Testis (tissue), 3 donors: Measurements from ENCODE around the gene GABARAPL2. TPM values are rescaled to one million over a fixed set of nuclear protein-coding genes. Genes with fewer than 3 reads are reported as not detected.
A peak's percentile ranks its signal among the peaks of the same experiment; 100 is the strongest.

ENCODE experiments used
- DNase-seq: peaks from one replicate; pipeline ENCODE4 v3.0.0-alpha.2; 2019
- H3K27ac ChIP-seq, 2 donors: fragments of 200-600 bp; sonication (generic); one replicate each; pipeline ENCODE4 v1.5.1; 2019
- H3K27me3 ChIP-seq: fragments of 200-600 bp; sonication (generic); one replicate; pipeline ENCODE4 v1.5.1; 2019
- H3K36me3 ChIP-seq: fragments of 200-600 bp; sonication (generic); one replicate; pipeline ENCODE4 v1.5.1; 2017; ENCODE audit warnings: low read depth; ENCODE audit errors: missing control alignments
- H3K4me1 ChIP-seq: fragments of 200-600 bp; sonication (generic); one replicate; pipeline ENCODE4 v1.5.1; 2019
- H3K4me3 ChIP-seq, 2 donors: fragments of 200-600 bp; sonication (generic); one replicate each; pipeline ENCODE4 v1.5.1; 2017 to 2019
- H3K9me3 ChIP-seq: fragments of 200-600 bp; sonication (generic); one replicate; pipeline ENCODE4 v1.5.1; 2017
- CTCF ChIP-seq, 3 experiments: fragments of 450-650 bp in 2 of 3; fragments of 200-600 bp in 1 of 3; sonication (generic) in 1 of 3; IDR thresholded peaks; one replicate each; pipeline ENCODE4 v1.5.1; 2016 to 2019; ENCODE audit warnings: antibody characterized with exemption in 3 of 3, mild to moderate bottlenecking in 2 of 3, moderate library complexity in 1 of 3
- POLR2A ChIP-seq: fragments of 450-650 bp; IDR thresholded peaks from one replicate; pipeline ENCODE4 v1.6.1; 2017; ENCODE audit warnings: antibody characterized with exemption, mild to moderate bottlenecking, moderate library complexity
- WGBS, 2 donors: methylation state at CpG; one replicate each; pipeline ENCODE4 v1.1.5; 2018; 5-methylcytosine and 5-hydroxymethylcytosine counted together
- intact Hi-C: fragments of 100-400 bp; cut with DNase I; formaldehyde crosslinking; loops from one replicate; pipeline ENCODE4 v1.15.1; 2023; ENCODE audit warnings: low total_unique reads
- polyA plus RNA-seq: library from polyadenylated mRNA; stranded (reverse); fragments of 350-450 nt; fragmentation: Illumina TruSeq; extraction: RNeasy Lipid Tissue Mini Kit (QIAGEN cat#74804); gene quantifications from one replicate; pipeline ENCODE4 v1.2.3, GENCODE V29; 2014; ENCODE audit warnings: low read depth, low replicate concordance; ENCODE audit not compliant: insufficient read depth
- total RNA-seq, 2 donors: library from RNA; depleted of rRNA; stranded (reverse); fragments of >200 nt; gene quantifications; one replicate each; pipeline ENCODE4 v1.2.3, GENCODE V29; 2016

The GABARAPL2 gene
- total and polyA plus RNA-seq, 3 donors from 2014 or later = 113 to 157 (median 122) TPM

DNA sequence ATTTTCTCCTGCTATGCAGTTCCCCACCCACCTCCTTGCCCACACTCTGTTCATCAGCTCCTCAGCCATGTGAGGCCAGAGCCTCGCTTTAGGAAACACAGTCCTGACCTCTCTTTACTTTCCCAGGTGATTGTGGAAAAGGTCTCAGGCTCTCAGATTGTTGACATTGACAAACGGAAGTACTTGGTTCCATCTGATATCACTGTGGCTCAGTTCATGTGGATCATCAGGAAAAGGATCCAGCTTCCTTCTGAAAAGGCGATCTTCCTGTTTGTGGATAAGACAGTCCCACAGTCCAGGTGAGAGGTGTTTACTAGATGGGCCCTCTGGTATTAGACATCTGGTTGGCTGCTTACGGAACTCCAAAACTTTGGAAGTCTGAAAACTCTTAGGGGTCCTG, 1.7 kb downstream of the GABARAPL2 start:
- Histone ChIP-seq H3K27ac (peak overlapping the region in 1 of 2 donors; percentile 31), H3K4me3 (no peak overlapping the region), H3K27me3 (no peaks in the 10 kb centered on the region), H3K9me3 (no peaks in the 10 kb centered on the region), H3K4me1 (no peaks in the 10 kb centered on the region), H3K36me3 (no peaks in the 10 kb centered on the region)
- TF ChIP-seq POLR2A (no peak), CTCF (IDR thresholded peaks at IDR 0.05) (no peak)
- WGBS, 2 donors = 73 to 76% methylated on average over 4 of the region's 4 CpGs
- intact Hi-C loops = no loop called here
- no peak for DNase-seq

DNA sequence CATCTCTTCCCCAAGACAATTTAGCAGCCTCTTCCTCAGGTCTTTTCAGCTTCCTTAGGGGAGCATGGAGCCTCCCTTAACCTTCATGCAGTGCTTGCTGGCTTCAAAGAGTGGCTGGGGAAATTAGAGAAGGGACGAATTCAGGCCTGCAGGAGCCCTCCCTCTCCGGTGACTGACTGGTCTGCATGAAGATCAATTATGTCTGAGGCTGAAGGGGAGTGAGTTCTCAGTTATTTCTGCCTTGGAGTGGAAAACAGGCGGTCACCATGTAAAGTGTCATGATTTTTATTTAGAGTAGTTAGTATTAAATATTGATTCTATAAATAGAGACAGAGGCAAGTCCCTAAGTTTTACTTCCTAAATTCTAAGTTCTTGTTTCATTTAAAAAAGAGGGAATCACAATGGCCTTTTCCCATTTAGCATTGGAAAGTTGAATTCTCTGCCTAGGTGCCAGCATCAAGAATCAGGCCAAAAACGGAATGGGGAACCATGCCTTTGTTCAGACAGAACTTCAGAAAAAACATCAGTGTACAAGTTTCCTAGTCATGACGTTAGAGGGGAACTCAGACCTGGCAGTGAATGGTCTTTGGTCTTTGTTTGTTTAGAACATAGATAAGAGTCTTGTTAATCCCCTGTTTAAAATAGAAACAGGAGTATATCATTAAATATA, 4.4 kb downstream of the GABARAPL2 start:
- intact Hi-C loops = loop anchor here (10.0 kb wide), 1 partner anchor 74 kb away; the partner anchor contains the start of genes KARS1 and TERF2IP
- no peaks in the 10 kb centered on the region for H3K9me3 ChIP-seq
- no peak overlapping the region for H3K4me3 ChIP-seq
- H3K4me1 ChIP-seq = no peaks in the 10 kb centered on the region
- no peaks in the 10 kb centered on the region for H3K27me3 ChIP-seq
- H3K27ac ChIP-seq = no peak overlapping the region
- H3K36me3 ChIP-seq = no peaks in the 10 kb centered on the region
- WGBS, 2 donors = 64 to 70% methylated on average over 5 of the region's 5 CpGs
- no peak for DNase-seq
- TF ChIP-seq POLR2A (no peak), CTCF (IDR thresholded peaks at IDR 0.05) (no peak)

DNA sequence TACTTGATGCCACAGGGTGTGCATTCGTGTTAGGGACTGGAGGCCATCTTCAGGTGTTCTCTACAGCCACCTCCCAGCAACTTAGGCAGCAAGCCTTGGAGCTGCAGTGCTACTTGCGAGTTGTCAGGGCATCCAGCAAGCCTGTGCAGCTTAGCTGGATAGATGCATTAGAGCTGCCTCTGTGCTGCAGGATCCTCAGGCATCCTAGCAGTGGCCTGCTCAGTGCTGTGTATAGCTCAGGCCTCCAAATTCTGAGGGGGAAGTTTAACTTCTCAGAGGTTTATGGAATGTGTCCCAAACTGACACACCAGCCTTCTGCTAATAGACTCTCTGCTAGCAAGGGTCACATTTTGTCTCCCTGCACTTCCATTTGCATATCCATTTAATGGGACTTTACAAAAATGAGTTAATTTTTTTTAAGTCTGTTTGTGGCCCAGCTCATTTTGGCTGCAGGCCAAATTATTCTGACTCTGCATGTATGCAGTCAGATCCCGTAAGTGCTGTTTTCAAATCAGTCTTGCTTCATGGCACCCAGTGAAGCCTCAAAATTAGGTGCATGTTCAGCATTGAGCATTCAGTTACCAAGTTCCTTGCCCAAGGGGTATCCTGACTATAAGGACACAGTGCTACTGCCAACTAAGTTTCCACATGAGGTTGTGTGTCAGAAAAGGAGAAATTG, 6.8 kb downstream of the GABARAPL2 start:
- TF ChIP-seq CTCF (IDR thresholded peaks at IDR 0.05) = no peak
- no peak for TF ChIP-seq POLR2A
- H3K4me1 ChIP-seq = no peaks in the 10 kb centered on the region
- no peak for DNase-seq

GRCh38 chr16:75573955-75574354, 7.8 kb downstream of the GABARAPL2 start:
- Histone ChIP-seq H3K27ac (no peak overlapping the region), H3K4me1 (no peaks in the 10 kb centered on the region), H3K4me3 (no peak overlapping the region), H3K36me3 (no peaks in the 10 kb centered on the region), H3K27me3 (no peaks in the 10 kb centered on the region), H3K9me3 (no peaks in the 10 kb centered on the region)
- no peak for DNase-seq
- TF ChIP-seq CTCF (IDR thresholded peaks at IDR 0.05) = no peak
- TF ChIP-seq POLR2A = no peak
- intact Hi-C loops = loop anchor here (10.0 kb wide), 1 partner anchor 71 kb away; the partner anchor contains the start of genes KARS1 and TERF2IP
- 71 to 83% methylated on average over 5 of the region's 5 CpGs for WGBS, 2 donors

More for the DNA sequence above, 6.8 kb downstream of the GABARAPL2 start:
- intact Hi-C loops = loop anchor here (10.0 kb wide), 1 partner anchor 72 kb away; the partner anchor contains the start of genes KARS1 and TERF2IP
- no peaks in the 10 kb centered on the region for H3K27me3 ChIP-seq
- no peaks in the 10 kb centered on the region for H3K36me3 ChIP-seq
- no peak overlapping the region for H3K4me3 ChIP-seq
- WGBS, 2 donors = 62 to 85% methylated on average over 3 of the region's 3 CpGs
- no peak overlapping the region for H3K27ac ChIP-seq
- no peaks in the 10 kb centered on the region for H3K9me3 ChIP-seq
